GM12873 (cell line): ENCODE results near the gene GAS2.

Source experiments
- TF ChIP-seq, protein P1 (sequence below): IDR thresholded peaks from 2 replicates; pipeline ENCODE4 v1.5.1; 2012; ENCODE audit warnings: low read depth, mild to moderate bottlenecking, moderate library complexity, low read length, control low read depth; ENCODE audit not compliant: insufficient read depth; ENCODE audit errors: missing control alignments

The GAS2 gene

DNA sequence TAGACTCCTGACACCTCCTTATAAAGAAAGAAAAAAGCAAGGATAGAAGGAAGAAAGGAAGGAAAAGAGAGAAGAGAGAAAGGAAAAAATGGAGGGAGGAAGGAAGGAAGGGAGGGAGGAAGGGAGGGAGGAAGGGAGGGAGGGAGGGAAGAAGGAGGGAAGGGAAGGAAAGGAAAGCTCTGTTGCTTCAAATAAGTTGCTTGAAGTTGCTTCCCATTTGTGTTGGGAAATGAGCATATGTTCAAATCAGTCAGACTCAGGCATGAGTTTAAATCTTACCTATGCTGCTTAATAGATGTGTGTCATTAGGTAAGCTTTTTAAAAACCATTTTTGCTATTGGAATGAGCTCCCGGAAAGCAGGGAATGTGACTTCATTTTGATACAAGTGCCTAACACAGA lies 6.6 kb upstream of the GAS2 start:
- TF ChIP-seq, protein P1, sequence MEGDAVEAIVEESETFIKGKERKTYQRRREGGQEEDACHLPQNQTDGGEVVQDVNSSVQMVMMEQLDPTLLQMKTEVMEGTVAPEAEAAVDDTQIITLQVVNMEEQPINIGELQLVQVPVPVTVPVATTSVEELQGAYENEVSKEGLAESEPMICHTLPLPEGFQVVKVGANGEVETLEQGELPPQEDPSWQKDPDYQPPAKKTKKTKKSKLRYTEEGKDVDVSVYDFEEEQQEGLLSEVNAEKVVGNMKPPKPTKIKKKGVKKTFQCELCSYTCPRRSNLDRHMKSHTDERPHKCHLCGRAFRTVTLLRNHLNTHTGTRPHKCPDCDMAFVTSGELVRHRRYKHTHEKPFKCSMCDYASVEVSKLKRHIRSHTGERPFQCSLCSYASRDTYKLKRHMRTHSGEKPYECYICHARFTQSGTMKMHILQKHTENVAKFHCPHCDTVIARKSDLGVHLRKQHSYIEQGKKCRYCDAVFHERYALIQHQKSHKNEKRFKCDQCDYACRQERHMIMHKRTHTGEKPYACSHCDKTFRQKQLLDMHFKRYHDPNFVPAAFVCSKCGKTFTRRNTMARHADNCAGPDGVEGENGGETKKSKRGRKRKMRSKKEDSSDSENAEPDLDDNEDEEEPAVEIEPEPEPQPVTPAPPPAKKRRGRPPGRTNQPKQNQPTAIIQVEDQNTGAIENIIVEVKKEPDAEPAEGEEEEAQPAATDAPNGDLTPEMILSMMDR: no peak

DNA sequence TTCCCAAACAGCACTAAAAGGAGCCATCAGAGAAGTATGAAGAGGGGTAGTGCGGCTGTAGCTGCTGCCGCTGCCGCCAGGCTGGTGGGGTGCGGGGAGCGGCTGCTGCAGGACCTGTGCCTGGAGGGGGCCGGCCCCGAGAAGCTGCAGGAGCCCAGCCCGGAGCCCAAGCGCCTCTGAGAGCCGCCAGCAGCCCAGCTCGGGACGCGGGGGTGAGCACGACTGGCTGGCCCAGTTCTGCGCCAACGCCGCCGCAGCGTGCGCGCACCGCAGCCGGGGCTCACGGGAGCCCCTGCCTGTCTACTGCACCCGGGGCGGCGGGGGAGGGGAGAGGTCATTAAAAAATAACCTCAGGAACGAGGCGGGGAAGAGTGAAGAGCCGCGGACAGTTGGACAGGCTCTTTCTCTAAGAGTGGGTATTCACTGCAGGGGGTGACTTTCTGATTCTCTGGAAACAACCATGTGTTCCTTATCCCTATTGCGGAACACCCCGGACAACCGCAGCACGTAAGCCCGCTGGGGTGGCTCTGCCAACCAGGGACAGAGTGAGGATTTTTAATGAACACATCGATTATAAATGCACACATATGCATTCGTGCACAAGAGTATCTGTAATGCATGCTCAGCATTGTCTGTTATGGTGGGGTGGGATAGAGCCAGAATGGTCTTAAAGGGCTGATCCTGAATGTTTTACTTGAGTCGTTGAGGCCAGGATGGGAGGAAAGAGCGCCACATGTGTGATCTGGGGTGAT lies 453 bp downstream of the GAS2 start:
- TF ChIP-seq, protein P1: no peak

DNA sequence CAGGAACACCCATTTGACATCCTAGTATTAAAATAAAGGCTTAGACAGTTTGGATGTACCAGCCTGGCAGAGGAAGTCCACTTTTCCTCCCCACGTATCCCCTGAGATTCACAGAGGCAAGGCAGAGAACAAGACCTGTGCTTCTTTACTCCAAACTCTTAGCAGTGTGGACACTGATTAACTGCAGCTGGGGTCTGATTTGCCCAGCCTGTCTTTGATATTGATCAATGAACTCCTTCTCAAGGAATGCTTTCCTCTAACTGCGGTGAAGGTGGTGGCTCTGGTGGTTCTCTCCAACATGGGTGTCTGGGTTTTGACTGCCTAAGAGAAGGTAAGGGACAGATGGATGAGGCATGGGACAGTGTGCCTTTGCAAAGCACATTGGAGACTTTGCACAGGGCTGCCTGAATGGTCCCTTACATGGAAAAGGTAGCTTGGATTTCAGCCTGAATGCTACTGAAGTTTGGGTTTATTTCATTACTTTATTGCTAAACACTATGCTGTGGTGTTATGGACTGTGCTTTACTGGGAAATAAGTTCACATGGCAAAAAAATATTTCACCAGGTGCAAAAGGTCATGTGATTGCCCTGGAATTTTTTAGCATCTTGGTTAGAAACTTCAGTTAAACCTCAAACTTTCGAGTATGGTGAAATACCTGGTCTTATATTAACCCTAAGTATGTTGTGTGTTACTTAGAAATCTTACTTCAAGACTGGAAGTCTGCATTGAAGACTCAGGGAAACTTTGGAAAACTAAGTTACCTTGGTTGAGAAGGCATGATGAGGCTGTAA lies 1.8 kb downstream of the GAS2 start:
- TF ChIP-seq, protein P1: no peak

DNA sequence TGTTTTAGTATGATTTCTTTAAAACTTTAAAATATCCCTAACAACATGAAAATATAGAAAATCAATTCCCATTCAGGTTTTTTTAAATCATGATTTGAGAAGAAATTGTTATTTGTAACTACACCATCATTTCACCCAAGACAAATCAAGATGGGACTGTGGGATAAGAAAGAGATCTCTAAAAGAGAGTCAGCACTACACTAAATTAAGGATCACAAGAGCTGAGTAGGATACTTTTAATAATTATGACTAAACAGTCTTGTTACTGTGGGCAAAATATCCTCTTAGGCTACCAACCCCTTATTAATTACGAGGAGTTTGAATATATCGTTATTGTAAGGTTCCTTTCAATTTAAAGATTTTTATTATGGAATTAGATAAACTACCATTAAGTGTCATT lies 3.0 kb downstream of the GAS2 start:
- TF ChIP-seq, protein P1: no peak

DNA sequence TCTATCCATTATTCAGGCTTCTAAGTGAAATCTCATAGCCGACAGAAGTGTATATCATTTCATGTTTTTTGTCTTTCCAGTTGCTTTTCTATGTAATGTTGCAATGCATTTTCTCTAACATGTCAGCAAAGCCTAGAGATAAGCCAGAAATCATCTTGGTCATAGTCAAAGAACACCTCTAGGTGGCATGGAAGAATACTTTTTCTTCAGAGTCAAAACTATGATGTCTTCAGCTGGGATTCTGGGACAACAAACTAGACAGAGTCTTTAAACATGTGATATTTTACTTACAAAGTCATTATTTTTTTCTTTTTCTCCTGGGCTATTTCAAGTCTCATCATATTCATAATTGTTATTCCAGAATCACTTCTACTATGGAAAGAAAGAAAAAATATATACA lies 4.4 kb downstream of the GAS2 start:
- TF ChIP-seq, protein P1: peak; percentile 32

DNA sequence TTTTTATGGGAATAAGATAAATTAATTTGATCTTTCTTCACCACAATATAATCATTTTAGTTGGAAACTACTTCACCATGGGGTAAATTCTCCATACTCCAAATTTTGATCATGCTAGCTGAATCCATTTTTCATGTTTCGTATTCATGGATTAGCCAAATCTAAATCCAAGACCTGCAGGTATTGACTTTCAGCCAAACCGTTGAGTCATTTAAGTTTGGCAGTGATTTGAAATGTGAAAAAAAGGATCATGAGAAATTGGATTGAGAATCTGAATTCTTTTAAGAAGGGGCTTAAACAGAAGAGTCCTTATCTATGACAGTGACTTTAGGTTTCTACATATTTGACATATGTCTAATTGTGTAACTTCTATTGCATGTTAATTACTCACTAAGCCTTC lies 5.3 kb downstream of the GAS2 start:
- TF ChIP-seq, protein P1: no peak

DNA sequence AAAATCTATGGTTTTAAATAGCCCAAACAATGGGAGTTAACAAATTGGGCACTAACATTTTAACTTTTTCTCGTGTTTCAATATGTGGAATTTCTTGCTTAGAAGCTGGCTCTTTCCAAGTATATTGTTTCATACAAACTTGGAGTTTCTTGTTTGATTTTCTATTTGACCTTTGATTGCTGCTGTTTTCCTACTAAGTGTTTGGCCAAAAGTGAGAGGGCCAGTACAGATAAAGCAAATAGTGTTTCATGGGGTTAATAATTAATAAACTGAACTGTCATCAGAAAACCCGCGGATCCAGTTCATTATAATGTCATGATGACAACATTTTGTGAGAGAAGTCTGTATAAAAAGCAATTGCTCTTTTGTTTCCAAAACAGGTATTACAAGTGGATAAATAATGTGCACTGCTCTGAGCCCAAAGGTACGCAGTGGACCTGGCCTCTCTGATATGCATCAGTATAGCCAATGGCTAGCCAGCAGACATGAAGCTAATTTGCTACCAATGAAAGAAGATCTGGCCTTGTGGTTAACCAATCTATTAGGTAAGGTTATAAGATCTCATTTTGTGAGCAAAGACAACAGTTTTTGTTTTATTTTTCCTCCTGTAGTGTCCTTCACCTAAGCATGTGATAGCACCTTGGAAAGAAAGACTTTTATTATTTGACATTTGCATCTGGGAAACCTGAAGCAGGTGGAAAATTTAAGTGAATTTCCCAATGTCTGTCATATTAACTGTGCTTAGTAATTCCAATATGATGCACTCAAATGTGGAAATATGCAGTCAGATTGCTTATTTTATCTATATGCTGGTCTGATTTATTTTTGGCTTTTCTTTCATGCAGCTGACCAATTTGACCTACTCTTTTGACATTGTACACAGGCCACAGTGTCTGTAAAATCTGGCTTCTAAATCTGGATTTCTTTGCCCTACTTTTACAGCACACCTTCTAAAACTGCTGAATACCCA lies 8.3 kb downstream of the GAS2 start:
- TF ChIP-seq, protein P1: no peak
